ENCODE data around the gene DDX1.

Gene DDX1

DNA sequence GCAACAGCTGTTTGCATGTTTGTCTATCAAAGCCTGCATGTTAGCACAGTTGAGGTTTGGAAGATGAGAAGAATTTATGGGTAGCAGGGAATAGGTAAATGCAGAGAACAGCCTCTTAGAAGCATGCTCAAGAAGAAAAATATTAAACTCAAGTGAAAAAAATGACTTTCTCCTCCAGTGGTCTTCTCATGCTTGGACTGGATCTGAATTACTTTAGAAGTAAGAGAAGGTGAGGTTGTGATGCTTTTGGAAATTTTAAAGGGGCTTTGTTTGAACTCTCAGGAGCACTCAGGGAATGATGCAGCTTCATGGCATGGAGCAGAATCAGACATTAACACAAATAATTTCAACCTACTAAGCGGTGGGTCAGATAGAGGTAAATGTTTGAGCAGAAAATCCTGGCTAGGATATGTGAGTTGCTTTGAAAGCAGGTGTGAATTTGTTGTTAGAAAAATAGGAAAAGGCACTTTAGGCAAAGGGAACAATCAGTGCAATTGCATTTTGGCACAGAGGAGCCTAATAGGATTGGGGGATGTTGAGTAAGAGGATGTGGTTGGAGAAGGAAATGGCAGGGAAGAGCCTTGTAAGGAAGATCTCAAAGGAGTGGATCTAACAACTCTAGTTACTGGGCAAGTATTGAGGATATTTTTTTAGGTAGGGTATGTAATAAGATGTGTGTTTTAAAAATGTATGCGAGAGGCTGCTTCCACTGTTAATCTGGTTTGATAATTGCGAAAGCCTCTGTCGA, 76.3 kb downstream of the DDX1 start:
- WGBS (ENCODE audit: insufficient coverage): no CpG with 5 or more reads among the region's 4 CpGs
- Histone ChIP-seq H3K9me3 (ENCODE audit: control extremely low read depth in 1 of 5, control insufficient read depth in 4 of 5, insufficient read depth in 2 of 5, low read depth in 1 of 5, low read length in 4 of 5) (peaks cover 0 to 4% (median 2%) of the 10 kb centered on the region in 5 experiments), H3K27me3 (replicated peaks in 2 of 5; ENCODE audit: control insufficient read depth in 4 of 5, insufficient read depth in 5 of 5, low read length in 4 of 5) (no peaks in the 10 kb centered on the region), H3K27ac (ENCODE audit: insufficient read depth in 1 of 2, low read depth in 1 of 2, low read length in 2 of 2, poor library complexity in 1 of 2, severe bottlenecking in 2 of 2) (no peak overlapping the region), H3K4me3 (ENCODE audit: control insufficient read depth in 1 of 7, extremely low read depth in 1 of 7, insufficient read depth in 4 of 7, low read depth in 2 of 7, low read length in 6 of 7) (no peak overlapping the region), H3K36me3 (ENCODE audit: control insufficient read depth in 4 of 4, insufficient read depth in 4 of 4, low read length in 3 of 4) (no peaks in the 10 kb centered on the region), H3K4me1 (ENCODE audit: control extremely low read depth in 1 of 4, control insufficient read depth in 4 of 4, insufficient read depth in 4 of 4, low read length in 3 of 4) (no peaks in the 10 kb centered on the region)
- POLR2A ChIA-PET: no interaction called here
- CTCF ChIA-PET: no interaction called here
- DNase-seq: no peak

DNA sequence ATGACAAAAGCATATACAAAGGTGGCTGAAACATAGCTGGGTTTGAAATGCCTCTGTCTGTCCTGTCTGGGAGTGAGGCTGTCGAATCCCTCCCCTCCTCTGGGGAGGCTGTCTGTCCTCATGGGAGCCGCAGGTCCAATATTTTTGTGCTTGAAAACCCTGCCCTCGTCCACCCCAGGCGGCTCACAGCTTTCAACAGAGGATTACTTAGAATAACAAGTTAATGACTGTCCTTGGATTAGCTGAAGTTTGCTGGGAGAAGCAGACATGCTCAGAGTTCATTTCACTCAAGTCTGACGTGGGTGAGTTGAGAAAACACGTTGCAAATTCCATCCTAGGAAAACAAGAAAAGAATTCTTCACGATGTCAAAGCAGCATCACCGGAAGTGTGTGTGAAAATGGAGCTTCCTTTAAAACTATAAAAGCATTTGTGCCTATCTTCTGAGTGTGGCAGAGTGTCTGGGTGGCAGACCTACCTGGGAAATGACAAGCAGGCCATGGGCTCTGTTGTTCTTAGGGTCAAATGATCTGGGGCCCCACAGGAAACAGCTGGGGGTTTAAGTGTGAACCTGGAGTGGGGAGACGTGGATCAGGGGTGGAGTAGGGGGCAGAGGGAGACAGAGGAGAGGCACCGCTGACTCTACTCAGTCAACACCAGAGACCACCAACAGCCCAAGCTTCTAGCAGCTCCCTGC, 77.1 kb downstream of the DDX1 start:
- WGBS (ENCODE audit: insufficient coverage): 80% methylated on average over 9 of the region's 10 CpGs
- Histone ChIP-seq H3K27me3 (replicated peaks in 2 of 5; ENCODE audit: control insufficient read depth in 4 of 5, insufficient read depth in 5 of 5, low read length in 4 of 5) (no peaks in the 10 kb centered on the region), H3K27ac (ENCODE audit: insufficient read depth in 1 of 2, low read depth in 1 of 2, low read length in 2 of 2, poor library complexity in 1 of 2, severe bottlenecking in 2 of 2) (no peak overlapping the region), H3K4me3 (ENCODE audit: control insufficient read depth in 1 of 7, extremely low read depth in 1 of 7, insufficient read depth in 4 of 7, low read depth in 2 of 7, low read length in 6 of 7) (no peak overlapping the region), H3K4me1 (ENCODE audit: control extremely low read depth in 1 of 4, control insufficient read depth in 4 of 4, insufficient read depth in 4 of 4, low read length in 3 of 4) (no peaks in the 10 kb centered on the region), H3K9me3 (ENCODE audit: control extremely low read depth in 1 of 5, control insufficient read depth in 4 of 5, insufficient read depth in 2 of 5, low read depth in 1 of 5, low read length in 4 of 5) (peaks cover 0 to 4% (median 2%) of the 10 kb centered on the region in 5 experiments), H3K36me3 (ENCODE audit: control insufficient read depth in 4 of 4, insufficient read depth in 4 of 4, low read length in 3 of 4) (no peaks in the 10 kb centered on the region)
- DNase-seq: no peak
- ChIA-PET POLR2A (no interaction called here), CTCF (interaction anchor here (1.0 kb wide), 1 partner anchor 32 kb away, joined by 3 read pairs; no protein-coding TSS in a partner anchor)

DNA sequence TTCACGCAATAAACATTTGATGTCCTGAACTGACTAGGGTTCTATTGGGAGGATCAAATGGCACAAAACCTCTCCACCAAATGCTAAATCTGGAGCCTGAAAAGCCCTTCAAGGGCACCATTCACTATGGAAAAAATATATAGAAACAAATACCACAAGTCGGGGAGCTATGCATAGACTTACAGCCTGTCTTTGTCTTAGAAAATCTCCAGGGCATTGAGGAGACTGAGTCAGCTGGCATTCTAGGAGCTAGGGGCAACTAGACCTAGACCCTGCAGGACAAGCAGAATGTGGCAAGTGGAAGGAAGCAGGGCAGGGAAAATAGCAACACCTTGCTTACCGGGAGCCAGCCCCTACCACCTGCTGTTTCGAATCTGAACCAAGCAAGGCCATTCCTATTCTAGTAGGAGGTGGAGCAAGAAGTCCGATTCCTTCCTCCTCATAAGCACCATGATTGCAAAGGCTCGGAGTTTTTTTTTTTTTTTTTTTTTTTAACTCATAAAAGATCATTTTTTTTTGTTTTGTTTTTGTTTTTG, 77.8 kb downstream of the DDX1 start:
- no peak for DNase-seq
- no peak overlapping the region for H3K4me3 ChIP-seq (ENCODE audit: control insufficient read depth in 1 of 7, extremely low read depth in 1 of 7, insufficient read depth in 4 of 7, low read depth in 2 of 7, low read length in 6 of 7)
- POLR2A ChIA-PET: no interaction called here
- 94% methylated on average over 2 of the region's 6 CpGs for WGBS (ENCODE audit: insufficient coverage)
- no peaks in the 10 kb centered on the region for H3K4me1 ChIP-seq (ENCODE audit: control extremely low read depth in 1 of 4, control insufficient read depth in 4 of 4, insufficient read depth in 4 of 4, low read length in 3 of 4)
- no peak overlapping the region for H3K27ac ChIP-seq (ENCODE audit: insufficient read depth in 1 of 2, low read depth in 1 of 2, low read length in 2 of 2, poor library complexity in 1 of 2, severe bottlenecking in 2 of 2)
- CTCF ChIA-PET: interaction anchor here (1.0 kb wide), 1 partner anchor 33 kb away, joined by 3 read pairs; no protein-coding TSS in a partner anchor
- no peaks in the 10 kb centered on the region for H3K27me3 ChIP-seq (replicated peaks in 2 of 5; ENCODE audit: control insufficient read depth in 4 of 5, insufficient read depth in 5 of 5, low read length in 4 of 5)
- H3K9me3 ChIP-seq (ENCODE audit: control extremely low read depth in 1 of 5, control insufficient read depth in 4 of 5, insufficient read depth in 2 of 5, low read depth in 1 of 5, low read length in 4 of 5): peaks cover 0 to 4% (median 0%) of the 10 kb centered on the region in 5 experiments
- H3K36me3 ChIP-seq (ENCODE audit: control insufficient read depth in 4 of 4, insufficient read depth in 4 of 4, low read length in 3 of 4): no peaks in the 10 kb centered on the region

DNA sequence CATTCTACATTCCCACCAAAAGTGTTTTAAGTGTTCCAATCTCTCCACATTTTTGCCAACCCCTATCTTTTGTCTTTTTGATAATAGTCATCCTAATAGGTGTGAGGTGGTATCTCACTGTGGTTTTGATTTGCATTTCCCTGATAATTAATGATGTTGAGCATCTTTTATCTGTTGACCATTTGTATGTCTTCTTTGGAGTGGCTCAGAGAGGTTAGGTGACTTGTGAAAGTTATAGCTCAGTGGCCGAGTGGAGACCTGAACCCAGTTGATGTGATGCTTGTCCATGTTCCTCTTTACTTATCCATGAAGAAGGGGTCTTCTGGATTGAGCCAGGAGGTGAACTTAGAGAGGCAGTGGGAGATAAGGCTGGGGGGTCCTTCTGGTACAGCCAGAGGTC, 78.8 kb downstream of the DDX1 start:
- ChIA-PET CTCF (no interaction called here), POLR2A (no interaction called here)
- Histone ChIP-seq H3K4me1 (ENCODE audit: control extremely low read depth in 1 of 4, control insufficient read depth in 4 of 4, insufficient read depth in 4 of 4, low read length in 3 of 4) (no peaks in the 10 kb centered on the region), H3K36me3 (ENCODE audit: control insufficient read depth in 4 of 4, insufficient read depth in 4 of 4, low read length in 3 of 4) (no peaks in the 10 kb centered on the region), H3K27me3 (replicated peaks in 2 of 5; ENCODE audit: control insufficient read depth in 4 of 5, insufficient read depth in 5 of 5, low read length in 4 of 5) (no peaks in the 10 kb centered on the region), H3K9me3 (ENCODE audit: control extremely low read depth in 1 of 5, control insufficient read depth in 4 of 5, insufficient read depth in 2 of 5, low read depth in 1 of 5, low read length in 4 of 5) (peaks cover 0 to 4% (median 0%) of the 10 kb centered on the region in 5 experiments), H3K27ac (ENCODE audit: insufficient read depth in 1 of 2, low read depth in 1 of 2, low read length in 2 of 2, poor library complexity in 1 of 2, severe bottlenecking in 2 of 2) (no peak overlapping the region), H3K4me3 (ENCODE audit: control insufficient read depth in 1 of 7, extremely low read depth in 1 of 7, insufficient read depth in 4 of 7, low read depth in 2 of 7, low read length in 6 of 7) (no peak overlapping the region)
- no peak for DNase-seq
- no CpG with 5 or more reads among the region's 1 CpG for WGBS (ENCODE audit: insufficient coverage)

DNA sequence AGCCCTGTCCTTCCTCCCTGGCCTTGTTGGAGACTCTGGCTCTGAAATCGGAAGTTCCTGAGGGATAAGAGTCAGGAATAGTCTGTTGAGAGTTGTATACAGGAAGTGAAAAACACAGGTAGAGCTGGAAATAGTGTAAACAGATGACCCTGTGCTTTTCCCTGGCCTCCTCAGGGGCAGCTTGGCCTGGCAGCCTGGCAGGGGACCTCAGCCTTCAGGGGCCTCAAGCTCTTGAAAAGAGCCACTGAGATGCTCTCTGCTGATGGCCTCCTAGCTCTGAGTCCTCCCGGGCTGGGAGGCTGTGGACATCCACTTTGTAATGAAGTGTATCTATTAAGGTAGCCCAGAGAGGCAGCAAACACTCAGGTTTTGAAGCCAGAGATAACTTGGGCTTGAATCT, 79.3 kb downstream of the DDX1 start:
- CTCF ChIA-PET: no interaction called here
- WGBS (ENCODE audit: insufficient coverage): 100% methylated on average over 2 of the region's 2 CpGs
- no peaks in the 10 kb centered on the region for H3K4me1 ChIP-seq (ENCODE audit: control extremely low read depth in 1 of 4, control insufficient read depth in 4 of 4, insufficient read depth in 4 of 4, low read length in 3 of 4)

DNA sequence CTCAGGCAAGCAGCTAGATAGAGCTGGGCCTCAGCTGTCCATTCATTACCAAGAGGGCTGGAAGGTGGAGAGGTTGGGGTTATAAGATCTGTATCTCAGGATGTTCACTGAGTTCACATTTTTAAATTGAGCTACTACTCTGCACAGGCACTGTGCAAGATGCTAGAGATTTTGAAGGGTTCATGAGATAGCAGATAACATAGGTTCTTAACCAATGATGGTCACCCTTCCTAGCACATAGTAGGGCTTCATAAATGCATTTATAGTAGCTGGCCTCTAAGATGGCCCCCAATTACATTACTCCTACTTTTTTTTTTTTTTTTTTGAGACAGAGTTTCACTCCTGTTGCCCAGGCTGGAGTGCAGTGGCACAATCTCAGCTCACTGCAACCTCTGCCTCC, 79.7 kb downstream of the DDX1 start:
- H3K27me3 ChIP-seq (replicated peaks in 2 of 5; ENCODE audit: control insufficient read depth in 4 of 5, insufficient read depth in 5 of 5, low read length in 4 of 5): no peaks in the 10 kb centered on the region
- no peak for DNase-seq
- no peak overlapping the region for H3K4me3 ChIP-seq (ENCODE audit: control insufficient read depth in 1 of 7, extremely low read depth in 1 of 7, insufficient read depth in 4 of 7, low read depth in 2 of 7, low read length in 6 of 7)
- H3K4me1 ChIP-seq (ENCODE audit: control extremely low read depth in 1 of 4, control insufficient read depth in 4 of 4, insufficient read depth in 4 of 4, low read length in 3 of 4): no peaks in the 10 kb centered on the region
- CTCF ChIA-PET: no interaction called here
- peaks cover 0 to 4% (median 0%) of the 10 kb centered on the region in 5 experiments for H3K9me3 ChIP-seq (ENCODE audit: control extremely low read depth in 1 of 5, control insufficient read depth in 4 of 5, insufficient read depth in 2 of 5, low read depth in 1 of 5, low read length in 4 of 5)
- H3K27ac ChIP-seq (ENCODE audit: insufficient read depth in 1 of 2, low read depth in 1 of 2, low read length in 2 of 2, poor library complexity in 1 of 2, severe bottlenecking in 2 of 2): no peak overlapping the region
- POLR2A ChIA-PET: interaction anchor here (0.7 kb wide), 1 partner anchor 184 kb away, joined by 4 read pairs; no protein-coding TSS in a partner anchor
- no peaks in the 10 kb centered on the region for H3K36me3 ChIP-seq (ENCODE audit: control insufficient read depth in 4 of 4, insufficient read depth in 4 of 4, low read length in 3 of 4)

More for the DNA sequence above, 79.3 kb downstream of the DDX1 start:
- Histone ChIP-seq H3K36me3 (ENCODE audit: control insufficient read depth in 4 of 4, insufficient read depth in 4 of 4, low read length in 3 of 4) (no peaks in the 10 kb centered on the region), H3K27ac (ENCODE audit: insufficient read depth in 1 of 2, low read depth in 1 of 2, low read length in 2 of 2, poor library complexity in 1 of 2, severe bottlenecking in 2 of 2) (no peak overlapping the region), H3K9me3 (ENCODE audit: control extremely low read depth in 1 of 5, control insufficient read depth in 4 of 5, insufficient read depth in 2 of 5, low read depth in 1 of 5, low read length in 4 of 5) (peaks cover 0 to 4% (median 0%) of the 10 kb centered on the region in 5 experiments), H3K27me3 (replicated peaks in 2 of 5; ENCODE audit: control insufficient read depth in 4 of 5, insufficient read depth in 5 of 5, low read length in 4 of 5) (no peaks in the 10 kb centered on the region), H3K4me3 (ENCODE audit: control insufficient read depth in 1 of 7, extremely low read depth in 1 of 7, insufficient read depth in 4 of 7, low read depth in 2 of 7, low read length in 6 of 7) (no peak overlapping the region)
- POLR2A ChIA-PET: interaction anchor here (0.7 kb wide), 1 partner anchor 185 kb away, joined by 4 read pairs; no protein-coding TSS in a partner anchor
- no peak for DNase-seq
